GM21526 (cell line): ENCODE results near the gene SERPINA1.
"Not testable (repeated sequence)": the region's sequence is repeated elsewhere in the genome, so short reads cannot be mapped to it uniquely, and the experiment has no call there.

Experiments
- ATAC-seq: cut with Tn5 transposase; IDR thresholded peaks from one replicate; pipeline ENCODE4 v1.9.1; 2021; ENCODE audit warnings: moderate library complexity; ENCODE audit not compliant: unreplicated experiment, low FRiP score

The SERPINA1 gene

DNA sequence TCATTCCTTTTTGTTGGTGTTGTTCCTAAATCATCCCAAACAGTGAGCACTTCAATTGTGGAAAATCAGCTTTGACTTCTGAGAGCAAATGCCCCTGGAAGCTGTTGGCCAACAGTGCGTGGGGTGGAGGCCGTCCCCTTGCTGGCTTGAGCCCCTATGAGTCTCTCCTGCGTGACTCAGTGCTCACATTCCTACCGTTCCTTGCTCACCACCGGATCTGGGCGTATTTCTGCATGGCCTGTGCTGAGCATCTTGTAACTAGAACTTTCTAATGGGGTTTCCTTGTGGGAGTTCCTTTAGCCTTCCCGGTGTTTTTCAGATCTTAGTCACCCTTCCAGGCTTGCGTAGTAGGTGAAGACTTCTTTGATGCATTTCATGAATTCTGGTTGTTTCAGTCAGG, 14.7 kb downstream of the SERPINA1 start:
- ATAC-seq: no peak

DNA sequence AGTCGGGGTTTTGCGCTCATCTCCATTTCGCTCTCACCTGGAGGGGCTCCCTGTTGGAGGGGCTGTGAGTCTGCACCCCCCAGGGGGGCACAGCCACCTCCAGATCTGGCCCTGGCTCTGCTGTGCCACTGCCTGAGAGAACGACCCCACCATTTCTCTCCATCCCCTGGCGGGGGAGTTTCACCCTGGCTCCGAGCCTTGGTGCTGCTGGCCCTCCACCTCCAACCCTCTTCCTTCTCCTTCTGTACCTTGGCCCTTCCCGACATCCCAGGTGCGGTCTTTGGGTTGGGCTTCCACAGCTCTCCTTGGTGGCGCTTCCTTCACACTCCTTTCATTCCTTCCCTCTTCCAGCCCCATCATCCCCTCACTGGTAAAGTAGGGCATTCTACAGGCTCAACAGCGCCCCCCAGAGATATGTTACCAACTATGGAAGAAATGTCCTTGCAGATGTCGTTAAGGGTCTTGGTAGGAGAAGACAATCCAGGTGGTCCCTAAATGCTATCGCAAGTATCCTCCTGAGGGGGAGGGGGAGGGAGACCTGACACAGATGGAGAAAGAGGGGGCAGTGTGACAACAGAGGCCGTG, 16.3 kb downstream of the SERPINA1 start:
- ATAC-seq: no peak

DNA sequence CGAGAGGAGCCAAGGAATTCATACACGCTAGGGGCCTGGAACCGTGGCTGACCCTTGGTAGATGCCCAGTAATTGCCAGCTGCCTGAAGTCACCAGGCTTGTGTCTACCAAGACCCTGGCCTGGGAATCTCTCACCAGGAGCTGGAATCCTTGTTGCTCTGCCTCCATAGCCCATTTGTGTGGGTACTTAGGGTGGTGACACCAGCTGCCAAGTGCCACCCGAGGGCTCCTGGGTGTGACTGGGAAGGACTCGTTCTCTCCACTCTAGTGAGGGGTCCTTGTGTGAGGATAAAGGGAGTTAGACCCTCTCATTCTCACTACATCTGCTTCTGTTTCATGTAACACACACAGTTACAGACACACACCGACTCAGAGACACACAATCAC, 17.9 kb downstream of the SERPINA1 start:
- no peak for ATAC-seq

GRCh38 chr14:94369766-94370523, 18.5 kb downstream of the SERPINA1 start:
- not testable (repeated sequence) for ATAC-seq

GRCh38 chr14:94368956-94369355, 19.4 kb downstream of the SERPINA1 start:
- ATAC-seq: no peak

GRCh38 chr14:94368243-94368590, 20.2 kb downstream of the SERPINA1 start:
- ATAC-seq: no peak

- no peak for ATAC-seq
Observed at GRCh38 chr14:94367347-94368242, 20.8 kb downstream of the SERPINA1 start.

DNA sequence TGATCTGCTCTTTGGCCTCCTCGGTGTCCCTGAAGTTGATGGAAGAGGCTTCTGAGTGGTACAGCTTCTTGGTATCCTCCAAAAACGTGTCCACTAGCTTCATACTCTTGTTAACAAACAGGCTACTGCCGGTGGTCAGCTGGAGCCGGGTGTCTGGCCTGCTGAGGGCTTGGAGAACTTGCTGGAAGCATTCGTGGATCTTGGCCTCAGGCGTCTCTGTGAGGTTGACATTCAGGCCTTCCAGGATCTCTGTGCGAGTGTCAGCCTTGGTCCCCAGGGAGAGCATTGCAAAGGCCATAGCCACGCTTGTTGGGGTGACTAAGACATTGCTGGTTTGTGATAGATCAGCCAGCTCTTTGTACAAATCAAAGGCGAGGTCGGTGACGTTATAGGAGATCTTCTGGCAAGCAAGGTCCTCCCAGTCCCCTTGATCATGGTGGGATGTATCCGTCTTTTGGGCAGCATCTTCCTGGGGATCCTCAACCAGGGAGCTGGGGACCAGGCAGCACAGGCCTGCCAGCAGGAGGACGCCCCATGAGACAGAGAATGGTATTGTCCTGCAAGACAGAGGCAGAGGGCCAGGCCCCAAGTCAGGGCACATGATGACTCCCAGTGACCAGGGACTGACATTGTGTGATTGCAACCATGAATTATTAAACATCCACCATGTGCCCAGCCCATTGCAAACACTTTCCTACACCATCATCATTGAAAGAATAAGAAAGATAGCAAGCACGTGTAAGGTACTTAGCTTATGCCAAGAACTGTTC, 22.1 kb downstream of the SERPINA1 start, which contains the start of gene SERPINA2:
TSS of gene SERPINA2 (minus strand) at position 553 of the 770 bp plus-strand sequence.
- ATAC-seq: no peak

GRCh38 chr14:94365624-94366023, 22.8 kb downstream of the SERPINA1 start:
- ATAC-seq: no peak

DNA sequence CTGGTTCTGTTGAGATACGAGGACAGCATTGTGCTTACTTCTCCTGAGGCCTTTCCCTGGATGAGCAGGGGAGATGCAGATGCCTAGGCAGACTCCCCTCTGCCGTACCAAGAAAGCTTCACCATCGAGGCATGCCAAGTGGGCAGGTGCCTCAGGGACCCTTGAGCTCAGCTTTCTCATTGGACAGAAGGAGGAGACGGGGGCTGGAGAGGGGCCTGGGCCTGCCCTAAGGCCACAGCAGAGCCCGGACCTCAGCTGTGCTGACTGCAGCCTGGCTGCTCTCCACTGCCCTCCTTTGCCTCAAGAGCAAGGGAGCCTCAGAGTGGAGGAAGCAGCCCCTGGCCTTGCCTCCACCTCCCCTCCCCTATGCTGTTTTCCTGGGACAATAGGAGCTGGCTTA, 23.4 kb downstream of the SERPINA1 start:
- no peak for ATAC-seq

GRCh38 chr14:94364037-94364436, 24.4 kb downstream of the SERPINA1 start:
- ATAC-seq: no peak

DNA sequence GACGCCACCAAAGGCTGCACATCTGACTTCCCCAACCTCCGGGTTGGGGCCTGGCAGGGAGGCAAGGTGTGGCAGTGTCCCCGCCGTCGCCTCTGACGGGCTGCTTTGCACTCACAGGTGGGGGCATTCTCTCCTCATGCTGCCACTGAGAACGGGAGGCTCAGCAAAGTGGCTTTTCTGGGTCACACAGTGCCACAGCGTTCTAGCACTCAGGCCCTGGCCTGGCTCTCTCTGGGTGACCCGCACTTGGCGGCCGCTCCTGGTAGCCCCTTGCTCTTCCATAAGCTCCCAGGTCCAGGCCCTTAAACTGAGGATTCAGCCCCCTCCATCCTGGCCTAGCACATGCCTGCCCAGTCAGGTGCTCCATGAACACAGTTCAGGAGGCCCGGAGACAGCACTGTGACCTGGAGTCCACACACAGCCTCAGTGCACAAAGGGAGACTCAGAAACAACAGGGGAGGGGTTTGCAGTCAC, 25.2 kb downstream of the SERPINA1 start:
- ATAC-seq: no peak

- ATAC-seq: no peak
Observed at GRCh38 chr14:94362614-94363133, 25.7 kb downstream of the SERPINA1 start.

- no peak for ATAC-seq
Observed at GRCh38 chr14:94361682-94362081, 26.7 kb downstream of the SERPINA1 start.

GRCh38 chr14:94360945-94361565, 27.3 kb downstream of the SERPINA1 start:
- no peak for ATAC-seq

DNA sequence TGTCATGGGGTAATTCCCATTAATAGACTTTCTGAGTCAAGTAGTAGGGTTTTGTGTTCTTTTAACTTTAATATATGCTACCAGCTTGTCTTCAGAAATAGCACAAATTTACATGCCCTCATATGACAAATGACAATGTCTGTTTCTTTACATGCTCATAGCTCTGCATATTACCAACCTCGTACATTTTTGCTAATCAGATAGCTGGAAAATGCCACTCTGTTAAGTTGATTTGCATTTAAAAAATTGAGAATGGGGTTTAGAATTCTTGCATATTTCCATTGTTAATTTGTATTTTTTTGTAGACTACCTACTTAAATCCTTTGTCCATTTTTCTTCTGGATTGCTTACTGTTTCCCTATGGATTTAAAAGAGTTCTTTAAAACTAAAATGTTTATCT, 31.2 kb downstream of the SERPINA1 start:
- no peak for ATAC-seq

GRCh38 chr14:94356379-94357056, 31.9 kb downstream of the SERPINA1 start:
- no peak for ATAC-seq

DNA sequence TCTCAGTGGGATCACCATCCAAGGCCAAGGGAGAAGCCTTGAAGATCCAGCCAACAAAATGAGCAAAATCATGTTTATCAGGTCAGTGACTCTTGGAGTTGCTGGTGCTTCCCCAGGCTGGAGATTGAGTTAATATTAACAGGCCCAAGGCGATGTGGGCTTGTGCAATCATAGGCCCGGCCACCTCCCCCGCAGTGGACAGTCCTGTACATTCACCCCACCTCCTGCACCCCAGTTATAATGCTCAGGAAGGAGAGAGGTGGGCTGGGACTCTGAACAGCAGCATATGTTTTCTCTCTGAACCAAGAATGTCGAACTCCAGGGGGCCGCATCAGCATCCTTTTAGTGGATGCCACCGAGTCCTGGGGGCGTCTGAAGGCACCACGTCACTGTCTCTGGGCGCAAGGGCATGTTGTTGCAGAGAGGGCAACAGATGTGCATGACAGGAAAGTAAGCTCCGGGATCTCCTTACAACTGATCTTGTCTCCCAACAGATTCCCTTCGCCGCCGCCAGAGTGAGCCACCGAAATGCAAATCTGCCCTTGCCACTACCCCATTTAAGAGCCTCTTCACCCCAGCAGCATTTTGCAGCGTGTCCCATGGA, 33.1 kb downstream of the SERPINA1 start:
- no peak for ATAC-seq

- ATAC-seq: no peak
Observed at GRCh38 chr14:94354638-94355185, 33.7 kb downstream of the SERPINA1 start.
